NCI-H446 treated with DMSO at 0.1 percent for 48 hours (cell line): ENCODE data around the gene CEP250.
"Not testable (repeated sequence)": the region's sequence is repeated elsewhere in the genome, so short reads cannot be mapped to it uniquely, and the experiment has no call there.

Experiments used
- DNase-seq: peaks from one replicate; lab custom pipeline; 2025; lab: John Stamatoyannopoulos, UW

Gene CEP250

DNA sequence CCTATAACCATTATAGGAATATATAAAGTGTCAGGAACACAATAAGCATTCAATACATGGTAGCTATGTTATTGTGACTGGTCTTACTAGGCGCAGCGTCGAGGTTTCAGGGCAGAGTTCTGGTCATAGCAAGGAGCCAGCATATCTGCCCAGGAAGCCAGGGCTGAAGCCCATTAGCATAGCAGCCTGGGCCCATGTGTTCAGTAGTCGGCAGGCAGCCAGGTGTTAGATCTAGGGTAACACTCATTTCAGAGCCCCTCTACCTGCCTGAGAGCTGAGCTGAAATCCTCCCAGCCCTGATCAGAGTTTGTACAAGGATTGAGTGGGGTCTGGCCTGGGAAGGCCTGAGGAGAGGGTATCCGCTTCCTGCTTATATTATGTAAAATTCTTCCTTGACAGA is 41.9 kb downstream of the CEP250 start:
- DNase-seq = no peak

DNA sequence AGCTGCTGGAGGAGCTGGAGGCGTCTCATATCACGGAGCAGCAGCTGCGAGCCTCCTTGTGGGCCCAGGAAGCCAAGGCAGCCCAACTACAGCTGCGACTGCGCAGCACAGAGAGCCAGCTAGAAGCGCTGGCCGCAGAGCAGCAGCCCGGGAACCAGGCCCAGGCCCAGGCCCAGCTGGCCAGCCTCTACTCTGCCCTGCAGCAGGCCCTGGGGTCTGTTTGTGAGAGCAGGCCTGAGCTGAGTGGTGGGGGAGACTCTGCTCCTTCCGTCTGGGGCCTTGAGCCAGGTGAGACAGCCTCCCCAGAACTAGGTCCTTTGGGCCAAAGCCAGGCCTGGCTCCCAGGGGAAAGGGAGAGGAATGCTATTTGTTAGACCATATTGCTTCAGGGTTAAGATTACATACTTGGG is 42.4 kb downstream of the CEP250 start:
- peak; percentile 51 for DNase-seq

DNA sequence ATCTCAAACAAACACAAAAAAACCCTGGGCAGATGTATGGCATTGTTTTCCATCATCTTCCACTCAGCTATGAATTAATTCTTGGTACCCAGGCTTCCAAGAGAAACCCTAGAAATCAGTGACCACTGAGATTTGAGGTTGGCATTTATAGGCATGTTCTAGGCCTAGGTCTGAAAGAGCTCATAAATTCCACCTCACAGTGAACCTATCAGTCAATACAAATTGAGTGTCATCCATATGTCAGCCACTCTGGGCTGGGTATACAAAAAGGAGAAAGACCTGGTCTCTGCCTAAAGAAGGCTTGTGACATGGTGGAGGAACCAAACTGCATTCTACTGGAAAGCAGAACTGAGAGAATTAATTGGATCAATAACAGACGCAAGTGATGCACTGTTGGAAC is 43.9 kb downstream of the CEP250 start:
- DNase-seq = no peak

DNA sequence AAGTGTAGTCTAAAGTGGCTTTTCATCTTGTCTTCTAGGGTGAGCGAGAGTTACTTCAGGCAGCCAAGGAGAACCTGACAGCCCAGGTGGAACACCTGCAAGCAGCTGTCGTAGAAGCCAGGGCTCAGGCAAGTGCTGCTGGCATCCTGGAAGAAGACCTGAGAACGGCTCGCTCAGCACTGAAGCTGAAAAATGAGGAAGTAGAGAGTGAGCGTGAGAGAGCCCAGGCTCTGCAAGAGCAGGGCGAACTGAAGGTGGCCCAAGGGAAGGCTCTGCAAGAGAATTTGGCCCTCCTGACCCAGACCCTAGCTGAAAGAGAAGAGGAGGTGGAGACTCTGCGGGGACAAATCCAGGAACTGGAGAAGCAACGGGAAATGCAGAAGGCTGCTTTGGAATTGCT is 47.0 kb downstream of the CEP250 start:
- no peak for DNase-seq

DNA sequence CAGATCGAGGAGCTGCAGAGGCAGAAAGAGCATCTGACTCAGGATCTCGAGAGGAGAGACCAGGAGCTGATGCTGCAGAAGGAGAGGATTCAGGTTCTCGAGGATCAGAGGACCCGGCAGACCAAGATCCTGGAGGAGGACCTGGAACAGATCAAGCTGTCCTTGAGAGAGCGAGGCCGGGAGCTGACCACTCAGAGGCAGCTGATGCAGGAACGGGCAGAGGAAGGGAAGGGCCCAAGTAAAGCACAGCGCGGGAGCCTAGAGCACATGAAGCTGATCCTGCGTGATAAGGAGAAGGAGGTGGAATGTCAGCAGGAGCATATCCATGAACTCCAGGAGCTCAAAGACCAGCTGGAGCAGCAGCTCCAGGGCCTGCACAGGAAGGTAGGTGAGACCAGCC is 47.9 kb downstream of the CEP250 start:
- no peak for DNase-seq

DNA sequence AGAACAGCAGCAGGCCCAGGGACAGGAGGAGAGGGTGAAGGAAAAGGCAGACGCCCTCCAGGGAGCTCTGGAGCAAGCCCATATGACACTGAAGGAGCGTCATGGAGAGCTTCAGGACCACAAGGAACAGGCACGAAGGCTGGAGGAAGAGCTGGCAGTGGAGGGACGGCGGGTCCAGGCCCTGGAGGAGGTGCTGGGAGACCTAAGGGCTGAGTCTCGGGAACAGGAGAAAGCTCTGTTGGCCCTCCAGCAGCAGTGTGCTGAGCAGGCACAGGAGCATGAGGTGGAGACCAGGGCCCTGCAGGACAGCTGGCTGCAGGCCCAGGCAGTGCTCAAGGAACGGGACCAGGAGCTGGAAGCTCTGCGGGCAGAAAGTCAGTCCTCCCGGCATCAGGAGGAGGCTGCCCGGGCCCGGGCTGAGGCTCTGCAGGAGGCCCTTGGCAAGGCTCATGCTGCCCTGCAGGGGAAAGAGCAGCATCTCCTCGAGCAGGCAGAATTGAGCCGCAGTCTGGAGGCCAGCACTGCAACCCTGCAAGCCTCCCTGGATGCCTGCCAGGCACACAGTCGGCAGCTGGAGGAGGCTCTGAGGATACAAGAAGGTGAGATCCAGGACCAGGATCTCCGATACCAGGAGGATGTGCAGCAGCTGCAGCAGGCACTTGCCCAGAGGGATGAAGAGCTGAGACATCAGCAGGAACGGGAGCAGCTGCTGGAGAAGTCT is 48.6 kb downstream of the CEP250 start:
- peak; percentile 94 for DNase-seq

DNA sequence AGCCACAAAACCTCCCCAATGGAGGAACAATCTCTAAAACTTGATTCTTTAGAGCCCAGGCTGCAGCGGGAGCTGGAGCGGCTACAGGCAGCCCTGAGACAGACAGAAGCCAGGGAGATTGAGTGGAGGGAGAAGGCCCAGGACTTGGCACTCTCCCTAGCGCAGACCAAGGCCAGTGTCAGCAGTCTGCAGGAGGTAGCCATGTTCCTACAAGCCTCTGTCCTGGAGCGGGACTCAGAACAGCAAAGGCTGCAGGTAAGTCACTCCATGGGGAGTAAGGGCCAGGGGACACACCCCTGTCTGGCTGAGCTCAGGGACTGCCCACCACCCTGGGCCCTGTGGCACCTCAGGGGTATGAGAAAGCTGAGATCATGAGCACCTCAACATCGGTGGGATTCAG is 49.4 kb downstream of the CEP250 start:
- DNase-seq = no peak

DNA sequence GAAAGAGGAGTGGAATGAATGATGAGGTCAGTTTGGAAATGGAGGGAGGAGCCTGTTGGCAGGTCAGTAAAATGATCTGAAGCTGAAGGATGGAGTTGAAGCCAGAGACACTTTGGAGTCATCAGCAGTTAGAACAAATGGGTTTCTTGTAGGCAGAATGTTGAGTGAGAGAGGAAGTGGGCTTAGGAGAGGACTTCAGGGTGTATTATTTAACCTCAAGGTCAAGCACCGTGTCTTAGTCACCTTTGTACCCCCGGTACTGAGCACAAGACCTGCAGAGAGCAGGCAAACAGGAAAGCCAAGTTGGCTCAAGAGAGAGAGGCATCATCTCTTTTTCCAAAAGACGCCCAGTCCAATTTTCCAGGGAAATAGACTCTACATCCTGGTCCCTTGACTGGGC is 50.8 kb downstream of the CEP250 start:
- DNase-seq = no peak

DNA sequence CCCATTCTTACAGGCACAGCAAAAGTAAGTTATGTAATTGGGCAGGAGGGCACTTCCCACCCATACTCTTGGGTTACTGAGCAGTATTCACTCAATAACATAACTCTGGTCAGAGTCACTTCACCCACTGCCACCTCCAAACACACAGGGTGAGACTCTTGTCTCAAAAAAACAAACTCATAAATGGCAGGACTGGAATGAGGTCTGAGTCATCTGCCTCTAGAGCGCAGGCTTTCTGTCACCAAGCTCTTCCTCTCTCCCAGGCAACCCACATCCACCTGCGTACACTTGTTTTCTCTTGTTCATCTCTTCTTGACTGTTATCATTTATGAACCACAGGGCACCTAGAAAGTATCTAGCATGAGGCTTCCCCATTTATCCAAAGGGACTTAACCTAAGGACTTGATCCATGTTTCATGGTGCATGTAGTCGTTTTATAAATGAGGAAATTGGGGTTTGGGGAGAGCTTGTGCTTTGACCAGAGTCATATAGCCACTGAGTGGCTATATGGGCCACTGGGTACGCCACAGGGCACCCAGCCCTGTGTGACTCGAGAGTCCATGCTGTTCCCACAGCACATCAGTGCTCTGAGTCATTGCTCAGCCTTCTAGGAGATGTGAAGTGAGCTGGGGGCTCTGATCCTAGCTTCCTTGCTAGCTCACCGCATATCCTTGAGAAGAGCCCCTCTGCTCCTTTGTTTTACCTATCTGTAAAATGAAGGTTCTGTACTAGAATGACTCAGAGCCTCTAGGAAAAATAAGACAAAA is 51.7 kb downstream of the CEP250 start:
- no peak for DNase-seq

DNA sequence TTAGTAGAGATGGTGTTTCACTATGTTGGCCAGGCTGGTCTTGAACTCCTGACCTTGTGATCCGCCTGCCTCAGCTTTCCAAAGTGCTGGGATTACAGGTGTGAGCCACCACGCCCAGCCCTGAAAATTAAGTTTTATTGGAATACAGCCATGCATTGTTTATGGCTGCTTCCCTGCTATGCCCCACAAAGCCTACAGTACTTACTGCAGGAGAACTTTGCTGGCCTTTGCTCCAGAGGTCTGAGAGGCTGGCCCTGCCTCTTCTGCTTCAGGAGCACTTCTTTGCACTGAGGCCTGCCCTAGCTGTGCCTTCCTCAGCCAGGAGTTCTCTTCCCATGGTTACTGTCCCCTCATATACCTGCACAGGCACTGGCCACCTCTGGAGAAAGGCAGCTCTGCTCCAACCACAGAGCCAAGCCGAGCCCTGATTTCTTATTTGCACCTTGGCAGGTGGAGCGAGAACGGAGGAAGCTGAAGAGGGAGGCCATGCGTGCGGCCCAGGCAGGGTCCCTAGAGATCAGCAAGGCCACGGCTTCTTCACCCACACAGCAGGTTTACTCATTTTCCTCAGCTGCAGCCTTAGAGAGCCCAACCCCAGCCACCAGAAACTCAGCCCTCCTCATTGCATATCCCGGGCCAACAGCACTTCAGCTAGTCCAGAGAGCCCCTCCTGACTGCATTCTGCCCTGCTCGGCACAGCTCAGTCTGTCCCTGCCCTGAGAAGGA is 53.3 kb downstream of the CEP250 start:
- no peak for DNase-seq

DNA sequence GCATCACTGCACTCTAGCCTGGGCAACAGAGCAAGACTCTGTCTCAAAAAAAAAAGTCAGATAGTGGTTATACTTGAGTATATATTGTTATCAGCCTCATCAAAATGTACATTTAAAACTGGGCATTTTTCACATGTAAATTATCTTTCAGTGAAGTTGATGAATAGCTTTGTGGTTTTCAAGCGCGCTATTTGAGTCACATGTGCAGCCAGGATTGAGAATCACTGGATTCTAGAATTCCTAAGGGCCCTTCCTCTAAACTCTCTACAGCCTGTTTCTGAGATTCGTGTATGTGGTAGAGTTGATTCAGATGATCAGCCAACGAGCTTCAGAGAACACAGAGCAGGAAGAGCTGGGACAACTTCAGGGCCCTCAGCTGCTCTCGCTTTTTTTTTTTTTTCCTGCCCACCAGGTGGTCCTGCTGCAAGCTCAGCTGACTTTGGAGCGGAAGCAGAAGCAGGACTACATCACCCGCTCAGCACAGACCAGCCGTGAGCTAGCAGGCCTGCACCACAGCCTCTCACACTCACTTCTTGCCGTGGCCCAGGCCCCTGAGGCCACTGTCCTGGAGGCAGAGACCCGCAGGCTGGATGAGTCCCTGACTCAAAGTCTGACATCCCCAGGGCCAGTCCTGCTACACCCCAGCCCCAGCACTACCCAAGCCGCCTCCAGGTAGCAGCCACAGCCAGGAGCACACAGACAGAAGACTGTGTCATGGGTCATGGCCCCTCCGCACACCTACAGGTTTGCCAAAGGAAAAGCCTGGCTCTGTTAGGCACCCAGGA is 55.7 kb downstream of the CEP250 start:
- DNase-seq = no peak

DNA sequence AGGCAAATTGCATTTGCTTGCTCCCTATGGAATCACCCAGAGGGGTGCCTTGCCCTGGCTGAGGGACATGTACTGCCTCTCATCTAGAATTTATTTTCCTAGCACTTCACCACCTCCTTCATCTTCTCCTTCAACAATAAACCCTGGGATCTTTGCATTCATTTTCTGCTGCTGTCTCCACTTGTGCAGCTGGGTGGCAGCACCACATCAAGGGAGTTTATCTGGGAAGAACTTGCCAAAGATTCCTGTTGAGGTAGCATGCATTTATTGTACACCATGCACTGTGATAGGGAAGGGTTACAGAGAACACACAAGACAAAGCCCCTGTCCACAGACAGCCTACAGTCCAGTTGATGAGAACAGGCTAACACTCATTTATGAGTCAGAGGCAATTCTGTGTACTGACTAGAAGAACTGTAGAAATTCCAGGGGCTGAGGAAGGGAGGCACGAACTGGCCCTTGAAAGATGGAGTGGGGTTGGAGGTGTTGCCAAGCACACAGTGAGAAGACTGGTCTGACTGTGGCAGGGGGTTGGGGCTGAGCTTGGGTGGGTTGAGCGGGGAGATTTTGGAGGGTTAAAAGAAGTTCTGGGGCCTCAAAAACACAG is 56.5 kb downstream of the CEP250 start:
- DNase-seq = no peak

DNA sequence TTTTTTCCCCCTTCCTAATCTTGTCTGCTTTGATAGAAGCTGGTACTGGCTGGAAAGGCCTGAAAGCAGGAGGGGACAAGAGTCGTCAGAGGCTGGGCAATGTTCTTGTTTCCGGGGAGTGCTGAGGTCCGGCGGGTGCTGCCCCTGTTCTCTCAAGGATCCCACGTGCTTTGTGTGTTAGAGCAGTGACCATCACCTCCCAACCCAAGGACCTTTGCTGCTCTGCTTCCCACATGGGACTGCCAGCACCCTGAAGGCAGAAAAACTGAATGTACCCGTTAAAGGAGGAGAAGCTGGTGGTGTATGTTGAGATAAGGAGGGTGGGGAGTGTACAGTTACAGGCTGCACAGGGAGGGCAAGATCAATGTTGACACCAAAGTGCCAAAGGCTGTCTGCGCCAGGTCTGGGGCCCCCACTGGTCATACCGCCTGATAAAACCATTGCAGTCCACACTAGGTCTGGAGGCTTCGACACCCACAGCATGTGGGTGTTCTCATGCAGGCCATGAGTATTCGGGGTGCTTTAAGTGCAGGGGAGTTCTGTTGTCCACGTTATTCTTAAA is 59.1 kb downstream of the CEP250 start:
- no peak for DNase-seq

DNA sequence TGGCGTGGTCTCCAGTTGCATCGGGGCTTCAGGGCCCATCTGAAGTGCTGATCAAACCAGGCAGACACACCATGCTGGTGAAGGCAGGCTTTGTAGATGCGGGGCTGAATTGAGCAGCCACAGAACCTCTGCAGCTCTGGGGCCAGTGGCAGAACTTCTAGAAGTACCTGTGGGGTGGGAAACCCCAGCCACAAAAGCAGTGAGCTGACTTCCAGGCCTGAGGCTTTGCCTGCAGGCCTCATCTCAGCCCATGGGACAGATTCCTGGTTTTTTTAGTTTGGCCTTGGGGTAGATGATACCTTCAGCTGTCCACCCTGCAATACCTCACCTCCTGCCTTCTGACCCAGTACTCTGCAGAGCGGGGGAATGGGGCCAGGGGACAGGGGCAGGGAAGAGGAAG is 59.9 kb downstream of the CEP250 start:
- DNase-seq = no peak

DNA sequence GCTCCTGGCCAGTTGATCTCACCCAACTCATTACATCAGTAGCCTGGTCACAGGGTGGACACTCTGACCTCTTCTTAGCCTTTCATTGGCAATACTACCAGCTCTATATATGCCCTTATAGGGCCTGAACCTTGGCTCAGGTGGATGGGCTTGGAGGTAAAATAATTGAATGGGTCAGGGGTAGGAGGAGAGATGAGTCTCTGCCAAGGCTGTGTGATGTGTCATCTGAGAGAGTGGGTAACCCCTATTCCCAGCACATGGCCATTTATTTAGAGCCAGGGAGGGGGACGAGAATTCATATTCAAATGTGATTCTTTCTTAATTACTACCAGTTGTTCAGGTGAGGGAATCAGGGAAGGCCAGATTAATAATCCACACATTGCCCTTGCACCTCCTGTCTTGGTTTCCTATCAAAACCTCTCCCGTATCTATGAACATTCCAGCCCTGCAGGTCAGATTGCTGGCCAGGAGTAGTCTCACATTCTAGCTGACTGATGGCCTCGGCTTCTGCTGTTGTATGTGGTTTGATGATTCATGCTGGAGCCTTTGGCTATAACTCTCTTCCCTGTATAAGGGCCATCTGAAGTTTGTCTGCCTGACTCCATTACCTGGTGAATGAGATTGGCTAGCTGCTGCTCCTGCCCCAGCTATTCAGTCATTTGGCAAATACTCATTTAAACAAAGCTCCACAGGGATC is 60.7 kb downstream of the CEP250 start:
- DNase-seq = no peak

DNA sequence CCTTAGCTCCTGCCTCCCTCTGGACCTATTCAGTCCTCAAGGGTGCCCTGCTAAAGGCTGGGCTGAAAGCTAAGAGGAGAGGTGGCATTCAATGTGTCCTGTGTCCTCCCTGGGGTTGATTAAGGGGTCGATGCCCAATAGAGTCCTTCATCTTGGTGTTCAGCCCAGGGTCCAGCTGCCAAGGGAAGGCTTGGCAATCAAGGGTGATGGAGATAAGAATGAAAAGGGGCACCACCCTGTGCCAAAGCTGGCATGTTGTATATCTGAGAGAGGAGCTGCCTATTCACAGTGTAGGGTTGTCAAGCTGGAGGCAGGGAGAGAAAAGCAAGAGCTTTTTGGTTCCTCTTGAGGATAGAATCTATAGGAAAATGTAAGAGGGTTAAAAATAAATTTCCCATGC is 61.7 kb downstream of the CEP250 start:
- no peak for DNase-seq

DNA sequence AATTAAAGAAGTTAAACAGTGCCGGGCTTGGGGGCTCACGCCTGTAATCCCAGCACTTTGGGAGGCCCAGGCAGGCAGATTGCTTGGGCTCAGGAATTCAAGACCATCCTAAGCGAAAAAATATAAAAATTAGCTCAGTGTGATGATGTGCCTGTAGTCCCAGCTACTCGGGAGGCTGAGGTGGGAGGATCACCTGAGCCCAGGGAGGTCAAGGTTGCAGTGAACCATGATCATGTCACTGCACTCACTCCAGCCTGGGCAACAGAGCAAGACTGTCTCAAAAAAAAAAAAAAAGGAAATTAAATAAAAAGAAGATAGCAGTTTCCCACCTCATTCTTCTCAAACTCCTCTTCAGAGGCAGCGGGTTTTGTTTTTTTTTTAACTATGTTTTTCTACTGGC is 62.4 kb downstream of the CEP250 start:
- not testable (repeated sequence) for DNase-seq

DNA sequence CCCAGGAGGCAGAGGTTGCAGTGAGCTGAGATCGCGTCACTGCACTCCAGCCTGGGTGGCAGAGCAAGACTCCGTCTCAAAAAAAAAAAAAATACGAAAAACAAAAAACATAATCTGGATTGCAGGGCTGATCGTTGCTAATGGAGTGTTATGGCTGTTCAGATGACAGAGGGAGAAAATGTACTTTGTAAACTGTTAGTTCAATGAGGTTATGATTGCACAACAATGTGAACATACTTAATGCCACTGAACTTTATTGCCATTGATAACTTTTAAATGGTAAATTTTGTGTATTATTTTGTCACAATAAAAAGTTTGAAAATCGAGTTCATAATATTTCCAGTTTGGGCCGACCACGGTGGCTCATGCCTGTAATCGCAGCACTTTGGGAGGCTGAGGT is 63.6 kb downstream of the CEP250 start:
- no peak for DNase-seq

DNA sequence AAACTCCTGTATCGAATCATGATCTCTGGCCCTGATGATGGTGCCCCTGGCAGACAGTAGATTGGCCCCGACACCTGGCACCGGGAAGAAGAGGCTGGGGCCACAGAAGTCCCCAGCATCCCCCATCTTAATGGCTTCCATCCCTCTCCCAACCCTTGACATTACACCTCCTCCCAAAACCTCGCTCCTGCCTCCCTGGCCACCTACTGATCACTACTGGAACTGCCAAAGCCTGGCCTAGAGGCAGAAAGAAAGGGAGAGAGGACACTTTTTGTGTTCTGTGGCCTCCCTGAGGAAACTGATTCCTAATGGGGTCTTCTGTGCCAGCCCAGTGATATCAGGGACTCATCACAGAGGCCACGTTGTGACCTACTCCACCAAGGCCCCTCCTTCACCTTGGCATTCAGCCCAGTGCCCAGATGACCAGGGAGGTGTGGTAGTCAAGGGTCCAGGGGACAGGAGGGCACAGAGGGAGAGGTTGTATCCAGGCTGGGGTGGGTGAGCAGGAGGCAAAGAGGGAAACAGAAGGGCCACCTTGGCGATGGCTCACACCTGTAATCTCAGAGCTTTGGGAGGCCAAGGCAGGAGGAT is 68.0 kb downstream of the CEP250 start:
- no peak for DNase-seq

DNA sequence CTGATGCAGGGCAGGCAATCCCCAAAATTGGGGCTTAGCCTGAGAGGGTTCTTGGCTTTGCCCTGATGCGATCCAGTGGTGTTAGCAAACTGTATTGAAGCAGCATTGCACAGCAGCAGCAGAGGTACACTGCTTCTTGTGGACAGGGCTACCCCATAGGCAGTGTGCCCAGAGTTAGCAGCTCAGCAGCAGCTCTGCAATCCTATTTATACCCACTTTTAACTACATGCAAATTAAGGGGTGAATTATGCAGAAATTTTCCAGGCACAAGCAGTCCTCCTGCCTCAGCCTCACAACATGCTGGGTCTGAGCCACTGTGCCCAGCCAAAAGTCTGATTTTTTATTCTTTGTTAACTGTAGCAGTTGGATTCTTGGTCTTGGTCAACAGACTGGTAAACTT is 70.2 kb downstream of the CEP250 start:
- no peak for DNase-seq
